ENCODE results near the gene OR14C36.

GRCh38 chr1:248375446-248375845 lies 26.9 kb downstream of the OR14C36 start, which contains the start of gene OR2T6:
- TF ChIP-seq, protein P1, sequence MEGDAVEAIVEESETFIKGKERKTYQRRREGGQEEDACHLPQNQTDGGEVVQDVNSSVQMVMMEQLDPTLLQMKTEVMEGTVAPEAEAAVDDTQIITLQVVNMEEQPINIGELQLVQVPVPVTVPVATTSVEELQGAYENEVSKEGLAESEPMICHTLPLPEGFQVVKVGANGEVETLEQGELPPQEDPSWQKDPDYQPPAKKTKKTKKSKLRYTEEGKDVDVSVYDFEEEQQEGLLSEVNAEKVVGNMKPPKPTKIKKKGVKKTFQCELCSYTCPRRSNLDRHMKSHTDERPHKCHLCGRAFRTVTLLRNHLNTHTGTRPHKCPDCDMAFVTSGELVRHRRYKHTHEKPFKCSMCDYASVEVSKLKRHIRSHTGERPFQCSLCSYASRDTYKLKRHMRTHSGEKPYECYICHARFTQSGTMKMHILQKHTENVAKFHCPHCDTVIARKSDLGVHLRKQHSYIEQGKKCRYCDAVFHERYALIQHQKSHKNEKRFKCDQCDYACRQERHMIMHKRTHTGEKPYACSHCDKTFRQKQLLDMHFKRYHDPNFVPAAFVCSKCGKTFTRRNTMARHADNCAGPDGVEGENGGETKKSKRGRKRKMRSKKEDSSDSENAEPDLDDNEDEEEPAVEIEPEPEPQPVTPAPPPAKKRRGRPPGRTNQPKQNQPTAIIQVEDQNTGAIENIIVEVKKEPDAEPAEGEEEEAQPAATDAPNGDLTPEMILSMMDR (IDR thresholded peaks at IDR 0.05), result no peak
- no peak for TF ChIP-seq POLR2A (IDR thresholded peaks at IDR 0.05)

Data from ovary (tissue), 3 donors.